GM12801 (cell line): ENCODE results near the gene TBXT.

Experiments used
- TF ChIP-seq, protein P1 (sequence below): IDR thresholded peaks from one replicate; pipeline ENCODE4 v1.5.1; 2011; ENCODE audit warnings: control low read depth; ENCODE audit not compliant: insufficient read length; ENCODE audit errors: extremely low read depth

TBXT gene

DNA sequence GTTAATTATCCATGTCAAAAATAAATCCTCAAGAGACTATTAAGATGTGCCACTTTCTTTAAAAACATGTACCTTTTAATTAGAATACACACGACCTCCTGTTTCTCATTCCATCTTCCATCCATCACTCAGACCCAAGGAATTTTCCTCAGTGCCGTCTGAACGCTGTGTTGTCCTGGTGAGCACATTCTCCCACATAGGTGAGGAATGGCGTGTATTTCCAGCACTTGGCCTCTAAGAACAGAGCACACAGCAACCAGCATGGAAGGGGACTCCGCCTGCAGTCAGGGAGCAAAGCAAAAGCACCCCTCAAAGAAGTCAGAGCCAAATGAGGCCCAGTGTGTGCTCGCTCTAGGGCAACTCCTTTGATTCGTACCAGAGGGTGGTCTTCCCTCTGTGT, 45.9 kb downstream of the TBXT start:
- TF ChIP-seq, protein P1, sequence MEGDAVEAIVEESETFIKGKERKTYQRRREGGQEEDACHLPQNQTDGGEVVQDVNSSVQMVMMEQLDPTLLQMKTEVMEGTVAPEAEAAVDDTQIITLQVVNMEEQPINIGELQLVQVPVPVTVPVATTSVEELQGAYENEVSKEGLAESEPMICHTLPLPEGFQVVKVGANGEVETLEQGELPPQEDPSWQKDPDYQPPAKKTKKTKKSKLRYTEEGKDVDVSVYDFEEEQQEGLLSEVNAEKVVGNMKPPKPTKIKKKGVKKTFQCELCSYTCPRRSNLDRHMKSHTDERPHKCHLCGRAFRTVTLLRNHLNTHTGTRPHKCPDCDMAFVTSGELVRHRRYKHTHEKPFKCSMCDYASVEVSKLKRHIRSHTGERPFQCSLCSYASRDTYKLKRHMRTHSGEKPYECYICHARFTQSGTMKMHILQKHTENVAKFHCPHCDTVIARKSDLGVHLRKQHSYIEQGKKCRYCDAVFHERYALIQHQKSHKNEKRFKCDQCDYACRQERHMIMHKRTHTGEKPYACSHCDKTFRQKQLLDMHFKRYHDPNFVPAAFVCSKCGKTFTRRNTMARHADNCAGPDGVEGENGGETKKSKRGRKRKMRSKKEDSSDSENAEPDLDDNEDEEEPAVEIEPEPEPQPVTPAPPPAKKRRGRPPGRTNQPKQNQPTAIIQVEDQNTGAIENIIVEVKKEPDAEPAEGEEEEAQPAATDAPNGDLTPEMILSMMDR: no peak

- TF ChIP-seq, protein P1: no peak
Measured at GRCh38 chr6:166119116-166119911, 48.3 kb downstream of the TBXT start.

DNA sequence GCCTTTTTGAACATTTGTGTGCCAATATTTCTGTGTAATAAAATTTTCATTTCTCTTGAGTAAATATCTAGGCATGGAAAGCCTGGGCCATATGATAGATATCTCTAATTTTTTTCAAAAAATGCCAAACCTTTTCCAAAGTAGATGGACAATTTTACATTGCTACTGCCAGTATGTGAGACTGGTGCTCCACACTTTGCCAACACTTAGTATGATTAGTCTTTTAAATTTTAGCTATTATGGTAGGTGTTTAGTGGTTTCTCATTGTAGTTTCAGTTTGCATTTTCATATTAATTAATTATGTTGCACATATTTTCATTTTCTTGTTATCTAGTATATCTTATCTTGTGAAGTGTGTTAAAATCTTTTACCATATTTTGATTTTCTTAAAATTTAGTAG, 52.0 kb downstream of the TBXT start:
- TF ChIP-seq, protein P1: no peak

- TF ChIP-seq, protein P1: no peak
Measured at GRCh38 chr6:166112580-166112979, 55.1 kb downstream of the TBXT start.

DNA sequence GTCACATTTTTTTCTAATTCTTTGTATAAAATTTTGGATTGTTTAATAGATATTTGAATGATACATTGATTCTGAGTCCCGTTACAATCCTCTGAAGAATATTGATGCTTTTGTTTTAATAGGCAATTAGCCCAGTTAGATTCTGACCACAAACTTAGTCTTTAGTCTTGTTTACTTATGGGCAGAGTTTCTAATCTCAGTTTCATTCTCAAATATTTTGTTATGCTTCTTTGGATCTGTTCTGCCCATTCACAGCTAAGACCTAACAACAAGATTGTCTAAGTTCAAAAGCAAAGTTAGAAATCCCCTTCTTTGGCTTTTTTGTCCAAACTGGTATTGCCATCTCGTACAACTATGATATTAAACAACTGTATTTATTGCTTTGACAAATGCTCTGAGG, 58.0 kb downstream of the TBXT start:
- TF ChIP-seq, protein P1: no peak
